GM12878 (cell line): ENCODE results near the gene TRPM5. TPM values are rescaled to one million over a fixed set of nuclear protein-coding genes. Genes with fewer than 3 reads are reported as not detected.

Source experiments
- ATAC-seq: fragments of 200-7000 bp; cut with Tn5 transposase; 3 replicates; pipeline ENCODE4 v1.9.1; 2020; ENCODE audit warnings: mild to moderate bottlenecking, moderate library complexity
- BruUV-seq: library from RNA; stranded (reverse); fragments of 400-500 nt; replicated peaks from 2 replicates; lab custom pipeline; 2021; lab: Mats Ljungman, UMichigan
- CTCF ChIA-PET: fragments of 300-600 bp; sonication (Branson Sonifier 250); formaldehyde crosslinking; extraction: SDS; loops from one replicate; lab custom pipeline; 2021; ENCODE audit warnings: inconsistent platforms; lab: Yijun Ruan, JAX
- POLR2A ChIA-PET: fragments of 350-600 bp; formaldehyde crosslinking; extraction: SDS; loops from one replicate; lab custom pipeline; 2021; ENCODE audit warnings: inconsistent platforms; lab: Charles Lee
- RAD21 ChIA-PET: fragments of 300-600 bp; sonication (Branson Sonifier 250); formaldehyde crosslinking; loops from one replicate; lab custom pipeline; 2023; ENCODE audit warnings: antibody characterized with exemption; ENCODE audit not compliant: unreplicated experiment; lab: Charles Lee
- SMC1A ChIA-PET: fragments of 300-600 bp; sonication (Branson Sonifier 250); formaldehyde crosslinking; loops from one replicate; lab custom pipeline; 2023; ENCODE audit not compliant: unreplicated experiment, uncharacterized antibody; lab: Charles Lee
- DNase-seq: peaks from one replicate; pipeline ENCODE4 v3.0.0-alpha.2; 2011; ENCODE audit warnings: low read depth, low spot score
- FAIRE-seq: peaks from 3 replicates; lab custom pipeline; 2011; peaks lifted over from hg19 to GRCh38; lab: Jason Lieb, UNC
- H2AFZ ChIP-seq: 2 replicates; pipeline ENCODE4 v1.6.0; 2011; ENCODE audit warnings: low read depth, low read length, control low read depth; ENCODE audit not compliant: control insufficient read depth
- H3K27ac ChIP-seq: 2 replicates; pipeline ENCODE4 v1.5.1; 2011; ENCODE audit warnings: control low read depth; ENCODE audit not compliant: control insufficient read depth, insufficient read depth
- H3K27me3 ChIP-seq, 2 experiments: replicated peaks in 1 of 2; 2 replicates each; pipeline versions ENCODE4 v1.6.0 to v1.6.1; 2011; ENCODE audit warnings: low read length in 1 of 2; ENCODE audit not compliant: control insufficient read depth in 2 of 2, insufficient read depth in 2 of 2
- H3K36me3 ChIP-seq, 2 experiments: 2 replicates each; pipeline ENCODE4 v1.5.1; 2011; ENCODE audit warnings: low read length in 1 of 2; ENCODE audit not compliant: control insufficient read depth in 2 of 2, insufficient read depth in 2 of 2
- H3K4me1 ChIP-seq: 2 replicates; pipeline ENCODE4 v1.6.1; 2011; ENCODE audit warnings: mild to moderate bottlenecking, low read length, moderate library complexity, mixed read lengths; ENCODE audit not compliant: control insufficient read depth, insufficient read depth
- H3K4me2 ChIP-seq: 2 replicates; pipeline ENCODE4 v1.6.0; 2011; ENCODE audit warnings: control low read depth; ENCODE audit not compliant: control insufficient read depth, insufficient read depth
- H3K4me3 ChIP-seq: fragments of 200-600 bp; sonication (generic); 2 replicates; pipeline ENCODE4 v1.5.1; 2016
- H3K79me2 ChIP-seq: 2 replicates; pipeline ENCODE4 v1.6.0; 2011; ENCODE audit warnings: low read length; ENCODE audit not compliant: control insufficient read depth, insufficient read depth
- H3K9ac ChIP-seq: 2 replicates; pipeline ENCODE4 v1.8.0; 2011; ENCODE audit warnings: low read length, control low read depth, mixed read lengths; ENCODE audit not compliant: control insufficient read depth, insufficient read depth
- H3K9me3 ChIP-seq: replicated peaks from 3 replicates; pipeline ENCODE4 v1.5.1; 2011; ENCODE audit warnings: mild to moderate bottlenecking, low read length; ENCODE audit not compliant: control insufficient read depth, insufficient read depth
- H4K20me1 ChIP-seq: 2 replicates; pipeline ENCODE4 v1.6.0; 2011; ENCODE audit not compliant: control insufficient read depth, insufficient read depth
- BCL11A ChIP-seq: IDR thresholded peaks from 2 replicates; pipeline ENCODE4 v1.6.1; 2011; ENCODE audit warnings: low read depth, low read length
- CEBPB ChIP-seq, 2 experiments: fragments of 150-350 bp in 1 of 2; IDR thresholded peaks; 2 replicates each; pipeline ENCODE4 v1.6.1; 2012 to 2014; ENCODE audit warnings: low read depth in 2 of 2, low read length in 2 of 2, borderline replicate concordance in 1 of 2, inconsistent platforms in 1 of 2
- CREM ChIP-seq: IDR thresholded peaks from 2 replicates; pipeline ENCODE4 v1.6.1; 2014; ENCODE audit warnings: antibody characterized with exemption, low read depth
- HDAC6 ChIP-seq: fragments of 200-600 bp; sonication (generic); IDR thresholded peaks from one replicate; pipeline ENCODE4 v1.8.0; 2017; ENCODE audit warnings: antibody characterized with exemption; ENCODE audit not compliant: unreplicated experiment
- HDGF ChIP-seq: fragments of 450-650 bp; IDR thresholded peaks from 2 replicates; pipeline ENCODE4 v1.6.1; 2016; ENCODE audit warnings: antibody characterized with exemption
- KAT2A ChIP-seq: conservative IDR thresholded peaks from 2 replicates; pipeline ENCODE4 v1.6.1; 2011; ENCODE audit warnings: low read depth, low read length; ENCODE audit not compliant: control insufficient read depth
- MEF2A ChIP-seq: IDR thresholded peaks from 2 replicates; pipeline ENCODE4 v1.6.1; 2011; ENCODE audit warnings: low read depth, mild to moderate bottlenecking, low read length, moderate library complexity; ENCODE audit not compliant: insufficient read depth
- PML ChIP-seq: IDR thresholded peaks from 2 replicates; pipeline ENCODE4 v1.6.1; 2012; ENCODE audit warnings: low read length, inconsistent platforms
- POLR2AphosphoS2 ChIP-seq: IDR thresholded peaks from 2 replicates; pipeline ENCODE4 v1.6.1; 2011; ENCODE audit warnings: low read depth, mild to moderate bottlenecking, low read length, improper control_type of control experiment, moderate library complexity
- RCOR1 ChIP-seq: conservative IDR thresholded peaks from 2 replicates; pipeline ENCODE4 v1.6.1; 2012; ENCODE audit warnings: low read depth, low read length, improper control_type of control experiment
- TAF1 ChIP-seq: IDR thresholded peaks from 2 replicates; pipeline ENCODE4 v1.6.1; 2011; ENCODE audit warnings: mild to moderate bottlenecking, low read depth, low read length, borderline replicate concordance
- WRNIP1 ChIP-seq: IDR thresholded peaks from 2 replicates; pipeline ENCODE4 v1.6.1; 2011; ENCODE audit warnings: low read depth, low read length, improper control_type of control experiment, borderline replicate concordance
- ZSCAN29 ChIP-seq: fragments of 450-650 bp; IDR thresholded peaks from 2 replicates; pipeline ENCODE4 v1.6.1; 2017; ENCODE audit warnings: mild to moderate bottlenecking, moderate library complexity
- WGBS: methylation state at CpG from one replicate; pipeline ENCODE4 v1.1.6; 2016; ENCODE audit warnings: low lambda C conversion rate; ENCODE audit not compliant: insufficient replicate concordance, insufficient coverage; ENCODE audit errors: missing lambda C conversion rate; 5-methylcytosine and 5-hydroxymethylcytosine counted together
- in situ Hi-C: fragments of 300-500 bp; cut with MboI; formaldehyde crosslinking; loops from 9 replicates; pipeline ENCODE4 v1.14.3; 2018; ENCODE audit warnings: mixed read lengths
- intact Hi-C: fragments of 100-400 bp; cut with micrococcal nuclease; formaldehyde crosslinking; loops from one replicate; pipeline ENCODE4 v1.14.2; 2022; ENCODE audit not compliant: unreplicated experiment
- polyA plus RNA-seq, 11 experiments: library from polyadenylated mRNA; depleted of rRNA in 4 of 11; unstranded in 6 of 11; stranded (reverse) in 5 of 11; fragments of >200 nt; fragmentation: Nextera tagmentation in 4 of 11; fragmentation: Illumina TruSeq in 1 of 11; extraction: Ambion mirVana in 4 of 11; extraction: Trizol in 1 of 11; gene quantifications; 1 replicate in 1 of 11; 2 replicates in 10 of 11; pipeline versions ENCODE4 v1.2.1 to v1.2.3, GENCODE V29; 2011 to 2016; ENCODE audit warnings: inconsistent platforms in 2 of 11, missing spikeins in 2 of 11, low read depth in 1 of 11
- total RNA-seq, 4 experiments: library from RNA; depleted of rRNA in 3 of 4; stranded (reverse); fragments of >200 nt in 3 of 4; fragmentation: Illumina TruSeq in 1 of 4; extraction: Trizol in 1 of 4; gene quantifications; 2 replicates each; pipeline versions ENCODE4 v1.2.1 to v1.2.3, GENCODE V29; 2013 to 2021
- TF ChIP-seq, protein P1 (sequence below): fragments of 150-350 bp; IDR thresholded peaks from 2 replicates; pipeline ENCODE4 v1.6.1; 2016; ENCODE audit warnings: low read depth, low read length
- TF ChIP-seq, protein P2 (sequence below): fragments of 450-650 bp; IDR thresholded peaks from 2 replicates; pipeline ENCODE4 v1.6.1; 2017; ENCODE audit warnings: mild to moderate bottlenecking, low read depth, inconsistent platforms; ENCODE audit not compliant: poor library complexity, severe bottlenecking

TRPM5 gene
- total and polyA plus RNA-seq, 10 of the 15 experiments (the other 5 are each of a cell fraction or from before 2014, with no cell fraction given), result not detected

DNA sequence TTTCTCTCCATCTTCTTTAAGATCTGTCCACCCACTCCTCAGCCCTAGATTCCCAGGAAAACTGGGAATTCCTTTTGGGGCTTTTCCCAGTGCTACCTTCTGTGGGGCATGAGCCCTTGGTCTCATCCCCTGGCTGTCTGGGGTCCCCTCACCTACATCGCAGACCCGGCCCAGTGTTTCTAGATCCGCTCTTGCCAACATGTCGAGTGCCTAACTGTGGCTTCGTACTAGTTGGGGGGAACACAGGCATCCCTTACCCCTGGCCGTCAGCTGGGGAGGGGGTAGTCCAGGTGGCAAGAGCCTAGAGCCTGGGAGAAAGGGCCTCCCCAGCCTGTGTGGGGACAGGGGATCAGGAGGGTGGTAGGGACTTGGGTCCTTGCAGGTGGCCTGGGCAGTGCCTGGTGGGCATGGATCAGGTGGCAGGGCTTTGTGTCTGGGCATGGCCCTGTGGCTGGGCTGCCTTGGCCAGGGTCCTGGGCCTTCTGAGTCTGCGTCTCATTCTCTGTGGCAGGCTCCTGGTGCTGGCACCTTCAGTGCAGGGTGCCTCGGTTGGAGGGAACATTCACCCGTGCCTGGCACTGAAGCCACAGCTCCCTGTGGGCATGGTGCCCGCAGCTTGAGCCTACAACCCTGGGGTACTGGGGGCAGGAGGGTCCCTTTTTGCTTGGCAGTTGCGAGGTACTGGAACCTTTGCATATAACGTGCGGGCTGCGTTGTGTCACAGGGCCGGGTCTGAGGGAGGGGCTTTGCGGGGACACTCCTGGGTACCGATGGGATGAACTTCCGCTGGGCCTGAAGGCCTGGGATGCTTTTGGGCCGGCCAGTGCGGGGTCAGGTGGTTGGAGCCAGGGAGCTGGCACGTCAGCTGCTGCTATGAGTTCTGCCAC is 4.6 kb upstream of the TRPM5 start:
- no peak overlapping the region for H3K27ac ChIP-seq
- in situ Hi-C loops (no loop called here), intact Hi-C loops (no loop called here)
- FAIRE-seq (no peak), ATAC-seq (no peak), DNase-seq (no peak)
- H2AFZ ChIP-seq, result no peak overlapping the region
- H3K9ac ChIP-seq, result no peak overlapping the region
- H4K20me1 ChIP-seq, result no peaks in the 10 kb centered on the region
- no peaks in the 10 kb centered on the region for H3K79me2 ChIP-seq
- POLR2A ChIA-PET, result no interaction called here
- RAD21 ChIA-PET, result no interaction called here
- no TSS peak for BruUV-seq
- H3K4me1 ChIP-seq, result no peaks in the 10 kb centered on the region
- H3K4me2 ChIP-seq, result no peak overlapping the region
- no peak overlapping the region for H3K4me3 ChIP-seq
- WGBS, result 47% methylated on average over 21 of the region's 21 CpGs
- CTCF ChIA-PET, result no interaction called here
- TF ChIP-seq KAT2A (no peak), MEF2A (no peak), PML (no peak), HDGF (no peak), RCOR1 (no peak), WRNIP1 (no peak), HDAC6 (no peak), ZSCAN29 (no peak), BCL11A (no peak), CEBPB (IDR thresholded peaks at IDR 0.05; ENCODE audit: borderline replicate concordance in 1 of 2, low read depth in 2 of 2, low read length in 2 of 2) (no peak), TAF1 (no peak), CREM (no peak), POLR2AphosphoS2 (no peak)
- TF ChIP-seq, protein P1, sequence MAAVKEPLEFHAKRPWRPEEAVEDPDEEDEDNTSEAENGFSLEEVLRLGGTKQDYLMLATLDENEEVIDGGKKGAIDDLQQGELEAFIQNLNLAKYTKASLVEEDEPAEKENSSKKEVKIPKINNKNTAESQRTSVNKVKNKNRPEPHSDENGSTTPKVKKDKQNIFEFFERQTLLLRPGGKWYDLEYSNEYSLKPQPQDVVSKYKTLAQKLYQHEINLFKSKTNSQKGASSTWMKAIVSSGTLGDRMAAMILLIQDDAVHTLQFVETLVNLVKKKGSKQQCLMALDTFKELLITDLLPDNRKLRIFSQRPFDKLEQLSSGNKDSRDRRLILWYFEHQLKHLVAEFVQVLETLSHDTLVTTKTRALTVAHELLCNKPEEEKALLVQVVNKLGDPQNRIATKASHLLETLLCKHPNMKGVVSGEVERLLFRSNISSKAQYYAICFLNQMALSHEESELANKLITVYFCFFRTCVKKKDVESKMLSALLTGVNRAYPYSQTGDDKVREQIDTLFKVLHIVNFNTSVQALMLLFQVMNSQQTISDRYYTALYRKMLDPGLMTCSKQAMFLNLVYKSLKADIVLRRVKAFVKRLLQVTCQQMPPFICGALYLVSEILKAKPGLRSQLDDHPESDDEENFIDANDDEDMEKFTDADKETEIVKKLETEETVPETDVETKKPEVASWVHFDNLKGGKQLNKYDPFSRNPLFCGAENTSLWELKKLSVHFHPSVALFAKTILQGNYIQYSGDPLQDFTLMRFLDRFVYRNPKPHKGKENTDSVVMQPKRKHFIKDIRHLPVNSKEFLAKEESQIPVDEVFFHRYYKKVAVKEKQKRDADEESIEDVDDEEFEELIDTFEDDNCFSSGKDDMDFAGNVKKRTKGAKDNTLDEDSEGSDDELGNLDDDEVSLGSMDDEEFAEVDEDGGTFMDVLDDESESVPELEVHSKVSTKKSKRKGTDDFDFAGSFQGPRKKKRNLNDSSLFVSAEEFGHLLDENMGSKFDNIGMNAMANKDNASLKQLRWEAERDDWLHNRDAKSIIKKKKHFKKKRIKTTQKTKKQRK, result no peak
- TF ChIP-seq, protein P2, sequence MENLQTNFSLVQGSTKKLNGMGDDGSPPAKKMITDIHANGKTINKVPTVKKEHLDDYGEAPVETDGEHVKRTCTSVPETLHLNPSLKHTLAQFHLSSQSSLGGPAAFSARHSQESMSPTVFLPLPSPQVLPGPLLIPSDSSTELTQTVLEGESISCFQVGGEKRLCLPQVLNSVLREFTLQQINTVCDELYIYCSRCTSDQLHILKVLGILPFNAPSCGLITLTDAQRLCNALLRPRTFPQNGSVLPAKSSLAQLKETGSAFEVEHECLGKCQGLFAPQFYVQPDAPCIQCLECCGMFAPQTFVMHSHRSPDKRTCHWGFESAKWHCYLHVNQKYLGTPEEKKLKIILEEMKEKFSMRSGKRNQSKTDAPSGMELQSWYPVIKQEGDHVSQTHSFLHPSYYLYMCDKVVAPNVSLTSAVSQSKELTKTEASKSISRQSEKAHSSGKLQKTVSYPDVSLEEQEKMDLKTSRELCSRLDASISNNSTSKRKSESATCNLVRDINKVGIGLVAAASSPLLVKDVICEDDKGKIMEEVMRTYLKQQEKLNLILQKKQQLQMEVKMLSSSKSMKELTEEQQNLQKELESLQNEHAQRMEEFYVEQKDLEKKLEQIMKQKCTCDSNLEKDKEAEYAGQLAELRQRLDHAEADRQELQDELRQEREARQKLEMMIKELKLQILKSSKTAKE, result no peak
- TF ChIP-seq, all 136 proteins: peak for 0
- SMC1A ChIA-PET, result no interaction called here
- no peaks in the 10 kb centered on the region; the same call in 2 of the 3 replicates for H3K9me3 ChIP-seq
- H3K36me3 ChIP-seq, result no peaks in the 10 kb centered on the region
- H3K27me3 ChIP-seq, result peaks cover 2 to 7% of the 10 kb centered on the region in 2 experiments; a peak in 3 of 4 replicates
